ENCODE data around the gene RAE1.

GRCh38 chr20:57422254-57422653 is 71.2 kb downstream of the RAE1 start:
- TF ChIP-seq CTCF (conservative IDR thresholded peaks at IDR 0.05; ENCODE audit: low read depth, low read length) (no peak), EZH2 (IDR thresholded peaks at IDR 0.05; ENCODE audit: low read length, unreplicated experiment) (no peak)

All from PC-3 (cell line).